Activated CD4-positive, alpha-beta T cell treated with anti-CD3 and anti-CD28 coated beads, Interleukin-2, amount 50 U/mL, for 24 hours (primary cell): Measurements from ENCODE around the gene PRELID1.
A peak's percentile ranks its signal among the peaks of the same experiment; 100 is the strongest.
"Not testable (repeated sequence)": the region's sequence is repeated elsewhere in the genome, so short reads cannot be mapped to it uniquely, and the experiment has no call there.

ENCODE experiments used
- DNase-seq, 2 donors: peaks; one replicate each; pipeline ENCODE4 v3.0.0-alpha.2; 2020; ENCODE audit warnings: low read depth in 1 of 2, low spot score in 1 of 2

The PRELID1 gene

DNA sequence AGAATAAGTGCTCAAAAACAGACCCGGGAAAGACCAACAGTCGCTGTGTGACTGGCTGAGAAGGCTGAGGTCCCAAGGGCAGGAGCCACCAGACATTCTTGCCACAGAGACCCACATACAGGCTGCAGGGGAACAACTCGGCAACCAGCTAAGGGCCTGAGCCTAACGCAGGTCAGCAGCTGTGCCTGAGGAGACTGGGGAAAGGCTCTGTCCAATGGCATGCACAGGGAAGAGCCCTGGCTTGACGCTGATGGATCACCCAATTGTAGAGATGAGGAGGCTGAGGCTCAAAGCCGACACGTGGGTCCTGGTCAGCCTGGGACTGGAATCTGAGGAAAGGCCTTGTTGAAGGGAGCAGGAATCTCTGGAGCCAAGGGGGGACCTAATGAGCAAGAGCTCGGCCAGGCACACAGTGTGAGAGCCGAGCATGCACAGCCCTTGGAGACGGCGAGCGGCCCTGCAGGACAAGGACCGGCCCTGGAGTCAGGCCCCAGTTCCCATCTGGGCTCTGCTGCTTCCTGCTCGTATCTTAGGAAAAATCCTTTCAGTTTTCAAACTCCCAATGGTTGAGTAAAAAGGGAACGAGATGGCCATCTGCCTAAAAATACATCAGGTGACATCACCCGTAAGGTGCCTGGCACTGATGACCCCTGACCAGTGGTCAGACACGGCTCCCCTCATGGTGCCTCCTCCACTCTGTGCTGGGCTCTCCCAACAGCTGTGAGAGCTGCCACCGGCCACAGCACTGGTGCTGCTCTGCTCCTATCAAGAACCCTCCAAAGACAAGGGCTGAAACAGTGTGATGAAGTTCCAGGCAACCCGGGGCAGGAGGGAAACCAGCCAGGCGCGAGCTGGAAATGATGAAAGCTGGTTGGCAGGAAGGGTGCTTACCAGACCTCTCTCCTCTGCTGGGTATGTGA lies 31.4 kb downstream of the PRELID1 start:
- DNase-seq: no peak

DNA sequence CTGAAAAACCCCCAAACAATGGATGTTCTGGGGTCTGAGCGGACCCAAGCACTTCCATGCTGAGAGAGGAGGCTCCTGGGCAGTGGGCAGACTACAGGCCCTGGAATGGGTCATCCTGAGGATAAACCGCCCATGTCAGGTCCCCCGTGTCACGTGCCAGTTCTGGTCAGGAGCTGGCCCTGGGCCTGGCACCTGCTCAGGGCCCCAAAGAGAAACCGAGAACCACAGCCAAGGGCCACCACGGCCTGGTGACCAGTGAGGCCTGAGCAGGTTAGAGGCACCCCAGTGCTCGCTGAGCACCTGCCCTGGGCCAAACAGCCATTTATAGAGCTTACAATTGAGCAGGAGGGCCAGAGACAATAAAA lies 32.1 kb downstream of the PRELID1 start:
- DNase-seq: no peak

DNA sequence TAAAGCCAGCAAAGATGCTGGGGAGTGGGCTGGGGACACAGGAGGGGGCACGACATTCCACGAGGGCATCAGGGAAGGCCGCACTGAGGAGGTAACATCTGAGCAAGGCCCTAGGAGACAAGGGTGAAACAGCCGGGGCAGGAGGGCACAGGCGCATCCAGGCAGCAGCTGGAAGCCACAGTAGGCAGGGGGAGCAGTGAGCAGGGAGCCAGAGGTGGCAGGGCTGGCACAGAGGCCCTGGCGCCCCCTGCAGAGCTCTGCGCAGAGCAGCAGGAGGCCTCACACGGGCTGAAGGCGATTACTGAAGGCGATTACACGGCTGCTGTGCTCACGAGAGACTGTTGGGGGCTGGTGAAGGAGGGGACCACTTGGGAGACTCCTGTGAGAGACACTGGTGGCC lies 32.5 kb downstream of the PRELID1 start:
- no peak for DNase-seq

DNA sequence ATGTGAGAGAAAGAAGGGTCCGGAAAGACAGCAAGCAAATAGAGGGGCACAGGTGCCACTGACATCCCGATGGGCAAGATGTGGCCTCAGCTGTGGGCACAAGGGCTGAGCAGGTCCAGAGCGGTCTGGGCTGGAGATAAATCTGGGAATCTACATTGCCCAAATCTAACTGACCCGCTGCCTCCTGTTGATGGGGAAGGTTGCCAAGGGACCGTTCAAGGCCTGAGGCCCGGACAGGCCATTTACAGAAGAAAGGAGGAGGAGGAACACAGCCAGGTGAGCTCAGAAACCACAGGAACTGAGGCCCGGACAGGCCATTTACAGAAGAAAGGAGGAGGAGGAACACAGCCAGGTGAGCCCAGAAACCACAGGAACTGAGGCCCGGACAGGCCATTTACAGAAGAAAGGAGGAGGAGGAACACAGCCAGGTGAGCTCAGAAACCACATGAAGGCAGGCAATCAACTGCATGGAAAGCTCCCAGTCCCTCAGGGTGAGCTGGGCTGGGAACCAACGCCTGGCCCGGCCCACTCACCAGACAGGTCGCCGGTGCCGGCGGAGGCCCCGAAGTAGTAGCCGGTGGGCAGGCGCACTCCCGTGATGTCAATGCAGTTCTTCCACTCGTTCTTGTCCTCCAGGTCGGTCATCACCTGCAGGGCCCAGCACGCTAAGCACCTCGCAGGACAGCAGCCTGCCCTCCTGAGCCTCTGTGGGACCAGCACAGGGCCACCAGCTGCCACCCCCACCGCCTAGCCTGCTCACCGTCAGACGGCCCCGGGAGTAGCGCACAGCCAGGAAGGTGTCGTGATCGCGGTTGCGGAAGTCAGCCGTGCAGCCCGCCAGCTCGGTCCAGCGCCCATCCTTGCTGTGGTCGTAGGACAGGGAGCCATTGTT lies 33.2 kb downstream of the PRELID1 start:
- DNase-seq: no peak

DNA sequence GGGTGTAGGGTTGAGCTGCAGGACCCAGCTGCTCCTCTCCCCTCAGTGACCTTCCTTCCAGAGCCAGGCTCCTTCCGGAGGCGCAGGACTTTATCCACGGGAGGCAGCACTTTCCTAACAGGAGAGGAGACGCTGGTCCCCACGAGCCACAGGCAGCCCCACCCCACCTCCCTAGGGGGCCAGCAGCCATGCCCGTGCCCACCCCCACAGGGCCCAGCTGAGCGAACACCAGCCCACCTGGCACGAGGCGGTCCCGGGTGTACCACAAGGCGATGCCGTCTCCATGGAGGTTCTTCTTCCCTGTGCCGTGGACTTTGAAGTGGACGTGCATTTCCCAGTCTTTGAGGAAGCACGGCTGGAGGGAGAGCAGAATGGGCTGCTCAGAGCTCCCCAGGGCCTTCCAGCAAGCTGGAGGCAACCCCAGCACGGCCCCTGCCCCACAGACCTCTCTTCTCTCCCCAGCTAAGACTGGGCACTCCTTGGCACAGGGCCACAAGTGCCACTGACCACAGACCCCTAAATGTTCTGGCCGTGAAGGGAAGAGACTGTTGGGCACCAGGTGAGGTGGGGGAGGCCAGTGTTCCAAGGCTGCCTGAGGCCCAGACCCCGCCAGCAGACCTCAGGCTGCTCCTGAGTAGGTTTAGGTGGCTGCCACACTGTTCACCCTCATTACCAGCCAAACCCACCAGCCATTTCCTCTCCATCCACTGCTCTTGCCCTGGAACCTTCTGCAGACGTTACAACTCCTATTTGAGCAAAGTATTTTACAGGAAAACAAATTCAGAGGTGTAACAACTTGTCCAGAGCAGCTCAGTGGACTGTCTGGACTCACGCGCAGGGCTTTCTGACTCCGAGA lies 34.9 kb downstream of the PRELID1 start:
- DNase-seq: no peak

DNA sequence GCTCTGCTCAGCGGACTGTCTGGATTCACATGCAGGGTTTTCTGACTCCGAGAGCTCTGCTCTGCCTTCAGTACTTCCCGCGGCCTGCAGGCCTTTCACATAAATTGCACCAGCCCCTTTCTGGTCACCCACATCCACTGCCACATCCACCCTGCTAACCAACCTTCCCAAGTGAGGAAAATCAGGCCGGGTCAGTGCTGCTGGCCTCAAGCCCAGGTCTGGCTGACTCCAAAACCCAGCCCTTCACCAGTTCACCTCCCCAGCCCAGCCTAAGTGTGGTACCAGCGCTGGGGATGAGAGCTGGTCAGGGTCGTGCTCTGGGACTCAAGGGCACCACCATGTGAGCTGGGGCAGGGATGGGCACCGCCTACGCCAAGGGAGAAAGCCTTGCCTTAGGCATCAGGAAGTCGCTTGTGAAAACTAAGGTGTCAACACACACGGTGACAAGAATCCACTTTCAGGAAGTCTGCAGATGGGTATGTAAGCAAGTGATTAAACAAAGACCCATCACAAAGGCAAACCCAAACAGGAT lies 35.6 kb downstream of the PRELID1 start:
- no peak for DNase-seq

DNA sequence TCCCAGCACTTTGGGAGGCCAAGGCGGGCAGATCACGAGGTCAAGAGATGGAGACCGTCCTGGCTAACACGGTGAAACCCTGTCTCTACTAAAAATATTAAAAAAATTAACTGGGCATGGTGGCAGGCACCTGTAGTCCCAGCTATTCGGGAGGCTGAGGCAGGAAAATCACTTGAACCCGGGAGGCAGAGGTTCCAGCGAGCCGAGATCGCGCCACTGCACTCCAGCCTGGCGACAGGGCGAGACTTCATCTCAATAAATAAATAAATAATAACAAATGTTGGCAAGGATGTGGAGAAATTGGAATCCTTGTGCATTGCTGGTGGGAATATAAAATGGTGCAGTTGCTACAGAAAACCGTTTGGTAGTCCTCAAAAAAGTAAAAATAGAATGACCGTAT lies 39.4 kb downstream of the PRELID1 start:
- DNase-seq: not testable (repeated sequence)

DNA sequence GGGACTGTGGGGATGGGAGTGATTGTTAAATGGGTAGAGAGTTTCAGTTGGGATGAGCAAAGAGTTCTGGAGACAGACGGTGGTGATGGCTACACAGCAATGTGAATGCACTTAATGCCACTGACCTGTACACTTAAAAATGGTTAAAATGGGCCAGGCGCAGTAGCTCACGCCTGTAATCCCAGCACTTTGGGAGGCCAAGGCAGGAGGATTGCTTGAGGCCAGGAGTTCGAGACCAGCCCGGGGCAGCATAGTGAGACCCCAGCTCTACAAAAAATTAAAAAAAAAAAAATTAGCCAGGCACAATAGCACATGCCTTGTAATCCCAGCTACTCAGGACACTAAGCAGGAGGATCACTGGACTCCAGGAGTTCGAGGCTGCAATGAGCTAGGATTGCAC lies 40.2 kb downstream of the PRELID1 start:
- no peak for DNase-seq

DNA sequence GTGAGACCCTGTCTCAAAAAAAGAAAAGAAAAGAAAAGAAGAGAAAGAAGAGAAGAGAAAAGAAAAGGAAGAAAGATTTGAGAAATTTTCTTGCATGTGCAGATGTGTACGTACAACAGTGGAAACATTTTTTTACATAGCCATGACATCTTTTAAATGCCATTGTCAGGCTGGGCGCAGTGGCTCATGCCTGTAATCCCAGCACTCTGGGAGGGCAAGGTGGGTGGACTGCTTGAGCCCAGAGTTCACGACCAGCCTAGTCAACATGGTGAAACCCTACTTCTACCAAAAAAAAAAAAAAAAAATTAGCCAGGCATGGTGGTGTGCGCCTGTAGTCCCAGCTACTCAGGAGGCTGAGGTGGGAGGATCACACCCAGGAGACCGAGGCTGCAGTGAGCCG lies 41.3 kb downstream of the PRELID1 start:
- DNase-seq: no peak

DNA sequence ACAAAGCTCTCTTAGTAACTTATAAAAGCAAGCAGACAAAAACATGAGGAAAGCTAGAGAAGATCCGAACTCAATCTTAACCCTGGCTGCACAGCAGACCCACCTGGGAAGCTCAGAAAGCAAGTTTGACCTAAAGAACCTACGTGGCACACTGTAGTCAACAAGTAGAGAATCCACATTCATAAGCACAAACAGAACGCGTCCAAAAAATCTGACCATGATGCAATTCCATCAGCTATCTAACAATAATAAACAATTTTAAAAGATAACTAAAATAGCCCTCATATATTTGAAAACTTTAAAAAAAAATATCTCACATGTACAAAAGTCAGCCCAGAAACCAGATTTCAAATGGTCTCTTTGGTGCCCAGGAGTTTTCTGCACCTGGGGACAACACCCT lies 43.2 kb downstream of the PRELID1 start:
- no peak for DNase-seq

DNA sequence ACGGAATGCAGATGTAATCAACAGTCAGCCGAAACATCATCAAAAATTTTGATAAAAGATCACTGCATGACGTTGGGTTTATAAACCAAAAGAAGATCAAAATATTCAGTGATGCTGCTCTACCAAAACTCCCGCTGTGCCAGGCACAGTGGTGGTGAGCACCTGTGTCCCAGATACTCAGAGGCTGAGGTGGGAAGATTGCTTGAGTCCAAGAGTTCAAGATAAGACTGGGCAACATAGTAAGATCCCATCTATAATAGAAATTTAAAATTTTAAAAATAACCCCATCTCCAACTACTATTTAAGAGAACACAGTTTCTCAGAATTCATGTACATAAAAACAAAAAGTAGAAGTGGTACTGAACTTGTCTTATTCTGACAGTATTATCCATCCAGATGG lies 44.1 kb downstream of the PRELID1 start:
- DNase-seq: no peak

DNA sequence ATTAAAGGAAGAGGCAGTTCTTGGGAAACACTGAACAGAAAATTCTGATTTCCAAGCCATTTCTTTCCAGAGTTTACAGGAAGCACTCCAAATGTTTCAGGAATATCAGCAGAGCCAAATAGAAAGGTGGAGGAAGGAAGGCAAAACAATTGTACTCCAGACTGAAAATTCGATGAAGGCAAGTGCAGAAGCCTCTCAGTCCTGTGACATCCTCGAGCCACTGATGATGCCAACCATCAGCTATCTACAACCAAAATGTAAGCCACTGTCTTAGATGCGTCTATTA lies 45.7 kb downstream of the PRELID1 start:
- DNase-seq: no peak

DNA sequence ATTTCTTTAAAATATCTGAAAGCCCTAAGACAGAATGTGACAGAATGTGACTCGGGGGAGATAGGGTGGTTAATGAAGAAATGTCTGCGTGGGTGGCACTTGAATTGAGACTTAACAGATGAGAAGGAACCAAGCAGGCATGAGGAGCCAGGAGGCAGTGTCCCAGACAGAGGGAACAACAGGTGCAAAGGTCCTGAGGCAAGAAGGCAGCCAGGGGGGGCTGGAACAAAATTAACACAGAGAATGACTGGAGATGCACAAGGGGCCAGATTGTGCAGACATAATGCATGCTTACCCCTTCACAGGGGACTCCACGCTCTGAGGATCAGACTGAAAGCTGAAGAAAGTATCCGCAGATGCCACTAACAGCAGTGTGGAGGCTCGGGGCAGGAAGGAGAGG lies 46.2 kb downstream of the PRELID1 start:
- DNase-seq: no peak

DNA sequence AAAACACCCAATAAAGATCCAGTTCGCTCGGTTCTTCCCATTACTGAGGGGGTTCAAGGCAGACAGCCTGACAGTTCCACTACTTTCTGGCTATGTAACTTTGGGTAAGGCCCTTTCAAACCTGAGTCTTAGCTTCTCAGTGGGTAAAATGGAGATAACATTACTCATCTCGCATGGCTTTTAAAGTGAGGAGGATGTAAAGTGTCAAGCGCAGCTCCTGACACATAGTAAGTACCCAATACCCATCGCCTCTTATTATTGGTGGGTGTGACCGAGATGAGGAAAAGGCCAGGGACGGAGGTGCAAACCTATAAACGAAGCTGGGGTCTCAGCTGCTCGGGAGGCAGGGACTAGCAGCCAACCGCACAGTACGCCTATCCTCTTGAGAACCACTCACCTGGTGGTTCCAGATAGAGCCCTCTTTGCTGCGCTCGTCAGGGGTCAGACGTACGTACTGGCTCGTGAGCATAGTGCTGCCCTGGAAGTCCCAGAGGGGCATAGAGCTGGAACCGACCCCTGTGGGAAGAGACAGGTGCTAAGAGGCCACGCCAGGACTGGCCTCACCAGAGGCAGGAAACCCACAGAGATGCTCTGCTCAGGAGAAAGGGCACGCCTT lies 47.3 kb downstream of the PRELID1 start:
- DNase-seq: no peak

DNA sequence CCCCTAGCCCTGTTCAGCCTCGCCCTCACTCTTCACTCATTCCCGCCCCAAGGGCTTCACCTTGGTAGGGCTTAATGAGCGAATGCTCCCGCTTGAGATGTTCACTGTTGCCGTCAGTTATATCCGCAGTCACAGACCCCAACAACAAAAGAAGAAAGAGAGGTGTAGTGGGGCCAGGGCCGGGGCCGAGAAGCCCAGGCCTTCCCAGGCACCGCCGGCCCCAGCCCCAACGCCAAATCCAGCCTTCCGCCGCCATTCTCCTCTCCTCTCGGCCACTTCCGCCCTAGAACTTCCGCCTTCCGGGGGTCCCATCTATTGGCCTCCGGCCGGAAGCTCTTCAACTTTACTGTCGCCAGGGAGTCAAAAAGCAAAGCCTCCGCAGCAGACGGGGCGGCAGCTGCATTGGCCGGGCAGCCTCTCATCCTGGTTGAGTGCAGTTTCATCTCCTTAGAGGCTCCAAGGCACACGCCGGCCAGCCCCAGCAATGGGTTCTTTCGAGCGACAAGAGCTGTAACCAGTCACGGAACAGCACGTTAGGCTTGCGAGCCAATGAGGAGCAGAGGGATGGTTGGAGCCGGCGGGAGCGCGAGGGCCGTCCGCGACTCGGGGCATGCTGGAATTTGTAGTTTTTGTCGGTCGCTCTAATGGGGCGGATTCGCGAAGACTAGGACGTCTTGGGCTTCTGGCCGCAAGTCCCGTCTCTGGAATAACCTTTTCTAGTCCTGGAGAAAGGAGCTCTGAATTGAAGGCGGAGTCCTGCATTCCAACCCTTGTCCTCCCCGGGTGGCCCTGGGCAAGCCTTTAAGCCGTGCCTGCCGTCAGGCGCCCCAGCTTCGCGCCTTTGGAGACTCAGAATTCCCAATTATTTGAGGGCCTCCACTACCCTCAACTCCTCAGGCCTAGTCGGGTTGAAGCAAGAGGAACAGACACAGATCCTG lies 48.1 kb downstream of the PRELID1 start, which contains the start of gene LMAN2:
Gene LMAN2 (minus strand): TSS at position 277 of the 938 bp plus-strand sequence. CDS start 21 bp downstream, at position 256.
- DNase-seq: peak; percentile 86 to 89

DNA sequence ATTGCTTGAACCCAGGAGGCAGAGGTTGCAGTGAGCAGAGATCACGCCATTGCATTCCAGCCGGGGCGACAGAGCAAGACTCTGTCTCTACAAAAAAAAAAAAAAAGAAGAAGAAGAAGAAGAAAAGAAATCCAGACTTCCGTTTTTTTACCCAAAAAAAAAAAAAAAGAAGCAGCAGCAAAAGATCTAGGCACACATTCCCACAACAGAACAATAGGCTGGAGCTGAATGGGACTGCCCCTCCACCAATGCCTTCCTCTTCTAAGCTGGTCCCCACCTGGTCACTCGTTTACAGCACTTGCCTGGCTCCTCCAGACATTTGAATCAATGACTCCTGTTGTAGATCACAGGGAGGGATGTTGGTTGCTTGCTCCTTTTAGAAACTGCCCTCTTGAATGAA lies 49.5 kb downstream of the PRELID1 start:
- no peak for DNase-seq

DNA sequence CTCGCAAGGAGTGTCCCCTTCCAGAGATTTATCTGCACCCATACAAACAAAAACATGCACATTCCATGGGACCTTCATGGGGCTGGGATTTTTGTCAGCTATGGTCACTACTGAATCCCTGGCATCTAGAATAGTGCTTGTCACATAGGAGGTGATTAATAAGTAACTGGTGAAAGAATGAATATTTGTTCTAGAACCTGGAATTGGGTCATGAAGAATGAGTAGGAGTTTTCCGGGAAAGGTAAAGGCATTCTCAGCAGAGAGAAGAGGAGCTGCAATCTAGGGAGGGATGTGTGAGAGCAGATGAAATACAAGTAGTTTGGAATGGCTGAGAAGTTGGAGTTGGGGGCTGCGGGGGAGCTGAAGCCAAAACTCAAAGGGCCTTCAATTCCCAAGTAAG lies 50.7 kb downstream of the PRELID1 start:
- DNase-seq: no peak

DNA sequence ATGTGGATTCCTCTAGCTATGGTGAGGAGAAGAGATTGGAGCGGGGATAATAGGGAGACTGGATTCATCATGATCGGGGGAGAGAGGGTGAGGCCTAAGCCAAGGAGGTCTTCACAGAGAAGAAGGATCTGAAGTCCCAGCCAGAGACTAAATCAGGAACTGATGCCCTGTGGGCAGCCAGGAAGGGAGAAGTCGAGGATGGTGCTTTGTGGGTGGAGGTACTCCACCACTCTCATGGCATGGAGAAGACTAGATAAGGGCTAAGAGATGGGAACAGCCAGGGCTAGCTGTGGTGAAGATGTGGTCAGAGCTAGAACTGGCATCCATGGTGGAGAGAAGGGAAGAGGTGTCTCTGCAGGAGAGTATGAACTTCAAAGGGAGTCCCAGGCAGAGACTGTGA lies 51.1 kb downstream of the PRELID1 start:
- DNase-seq: no peak

DNA sequence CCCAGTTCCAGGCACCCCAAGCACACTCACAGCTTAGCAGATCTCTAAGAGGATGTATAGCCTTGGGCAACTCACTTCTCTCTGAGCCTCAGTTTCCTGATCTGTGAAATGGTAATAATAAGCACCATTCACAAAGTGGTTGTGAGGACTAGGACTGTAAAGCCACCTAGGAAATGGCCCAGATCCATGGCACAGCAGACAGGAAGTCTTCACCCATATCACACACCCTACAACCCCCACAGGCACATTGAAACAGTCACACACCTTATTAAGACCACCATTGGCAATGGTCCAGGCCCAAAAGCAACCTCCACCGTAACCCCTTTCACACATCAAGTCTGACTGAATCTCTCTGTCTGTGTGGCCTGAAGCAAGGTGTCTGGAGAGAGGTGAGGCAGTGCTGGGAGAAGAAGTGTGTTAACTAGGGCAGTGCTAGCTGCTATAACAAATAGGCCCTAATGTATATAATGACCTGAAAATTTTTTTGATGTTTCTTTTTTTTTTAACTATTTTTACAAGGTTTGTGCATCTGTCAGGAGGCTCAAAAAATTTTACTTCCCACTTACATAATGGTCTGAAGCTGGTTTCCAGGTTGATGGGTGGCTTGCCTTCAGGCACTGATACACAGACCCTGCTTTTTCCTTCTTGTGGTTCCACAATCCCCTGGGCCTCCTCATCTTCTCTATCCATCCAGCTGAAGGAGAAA lies 51.7 kb downstream of the PRELID1 start:
- no peak for DNase-seq
